Measurements from ENCODE around the gene GPAT2.
"Not testable (repeated sequence)": the region's sequence is repeated elsewhere in the genome, so short reads cannot be mapped to it uniquely, and the experiment has no call there.

GPAT2 gene

GRCh38 chr2:96064047-96064675 lies 29.4 kb upstream of the GPAT2 start:
- DNase-seq: not testable (repeated sequence)

GRCh38 chr2:96063116-96063899 lies 28.6 kb upstream of the GPAT2 start:
- DNase-seq: not testable (repeated sequence)

GRCh38 chr2:96062483-96062882 lies 27.8 kb upstream of the GPAT2 start:
- not testable (repeated sequence) for DNase-seq

DNA sequence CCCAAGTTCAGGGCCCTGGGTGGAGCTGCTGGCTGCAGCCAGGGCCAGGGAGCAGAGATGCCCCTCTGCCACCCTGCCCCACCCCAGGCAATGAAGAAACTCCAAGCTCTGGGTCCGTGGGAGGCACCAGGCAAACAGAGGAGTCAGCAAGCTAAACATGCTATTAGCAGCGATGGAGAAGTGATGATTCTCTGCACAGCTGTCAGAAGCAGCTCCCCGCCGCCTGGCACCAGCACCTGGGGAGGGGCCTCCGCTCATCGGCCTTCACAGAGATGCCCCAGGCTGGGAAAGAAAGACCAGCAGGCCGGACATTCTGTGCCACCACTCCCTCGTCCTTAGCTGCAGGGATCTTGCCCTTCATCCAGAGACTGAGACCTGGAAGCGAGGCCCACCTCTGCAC lies 27.2 kb upstream of the GPAT2 start:
- DNase-seq: not testable (repeated sequence)

DNA sequence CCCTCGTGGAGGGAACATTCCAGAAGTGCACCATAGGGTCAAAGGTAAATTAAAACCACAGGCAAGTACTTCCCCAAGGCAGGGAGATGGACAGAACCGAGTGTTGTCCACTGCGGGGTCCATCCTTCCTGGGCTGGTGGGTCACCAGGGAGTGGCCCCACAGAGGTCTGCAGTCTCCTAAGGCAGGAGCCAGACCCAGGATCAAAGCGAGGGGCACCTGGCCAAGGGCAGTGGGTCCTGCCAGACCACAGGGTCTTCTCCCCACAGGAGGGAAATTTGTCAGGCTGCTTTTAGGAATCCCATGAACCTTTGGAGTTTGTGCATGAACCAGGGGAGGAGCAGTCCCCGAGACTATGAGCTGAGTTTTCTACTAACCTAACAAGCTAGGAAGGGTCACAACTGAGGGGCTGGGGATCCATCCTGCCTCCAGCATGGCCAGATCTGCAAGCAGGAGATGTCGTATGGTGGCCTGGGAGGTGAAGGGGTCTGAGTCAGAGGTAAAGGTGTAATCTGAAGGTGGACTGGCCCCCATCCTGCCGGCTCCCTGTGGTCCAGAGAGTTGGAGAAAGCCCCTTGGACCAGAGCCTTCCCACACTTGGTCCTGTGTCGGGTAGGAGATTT lies 26.6 kb upstream of the GPAT2 start:
- not testable (repeated sequence) for DNase-seq

DNA sequence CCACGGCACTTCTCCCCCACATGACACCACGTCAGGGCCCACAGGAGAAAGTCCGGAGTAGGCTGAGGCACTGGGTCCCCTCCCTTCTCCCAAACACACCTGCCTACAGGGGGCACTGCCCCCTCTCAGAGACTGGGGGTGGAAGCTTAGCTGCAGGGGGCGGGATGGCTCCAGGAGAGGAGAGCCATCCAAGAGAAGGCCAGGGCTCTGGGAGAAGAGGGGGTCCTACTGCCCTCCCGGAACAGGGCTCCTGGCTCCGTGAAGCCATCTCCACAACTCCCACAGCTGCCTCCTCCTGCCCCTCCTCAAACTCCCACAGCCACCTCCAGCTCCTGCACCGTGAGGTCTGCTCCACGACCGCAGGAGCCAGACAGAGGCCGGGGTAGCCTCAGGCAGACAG lies 25.6 kb upstream of the GPAT2 start:
- not testable (repeated sequence) for DNase-seq

- DNase-seq: not testable (repeated sequence)
Observed at GRCh38 chr2:96059443-96059842, 24.7 kb upstream of the GPAT2 start.

- not testable (repeated sequence) for DNase-seq
Observed at GRCh38 chr2:96055830-96056229, 21.1 kb upstream of the GPAT2 start.

GRCh38 chr2:96054537-96054936 lies 19.8 kb upstream of the GPAT2 start:
- DNase-seq: not testable (repeated sequence)

- not testable (repeated sequence) for DNase-seq
Observed at GRCh38 chr2:96053385-96053784, 18.7 kb upstream of the GPAT2 start.

- not testable (repeated sequence) for DNase-seq
Observed at GRCh38 chr2:96052632-96053031, 17.9 kb upstream of the GPAT2 start.

DNA sequence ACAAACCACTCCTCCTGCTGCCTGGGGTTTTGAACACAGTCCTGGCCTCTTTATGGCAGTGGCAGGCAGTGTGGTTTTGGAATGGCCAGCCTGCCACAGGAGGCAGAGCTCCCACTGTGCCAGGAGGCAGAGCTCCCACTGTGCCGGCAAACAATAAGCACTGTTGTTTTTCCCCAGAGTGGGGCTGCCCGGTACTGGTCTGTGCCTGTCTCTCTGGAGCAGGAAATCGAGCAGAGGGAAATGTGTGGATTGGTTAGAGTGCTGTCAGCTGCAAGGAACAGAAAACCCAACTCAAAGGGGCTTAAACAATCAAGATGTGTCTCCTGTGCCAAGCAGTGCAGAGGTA lies 15.2 kb upstream of the GPAT2 start:
- not testable (repeated sequence) for DNase-seq

DNA sequence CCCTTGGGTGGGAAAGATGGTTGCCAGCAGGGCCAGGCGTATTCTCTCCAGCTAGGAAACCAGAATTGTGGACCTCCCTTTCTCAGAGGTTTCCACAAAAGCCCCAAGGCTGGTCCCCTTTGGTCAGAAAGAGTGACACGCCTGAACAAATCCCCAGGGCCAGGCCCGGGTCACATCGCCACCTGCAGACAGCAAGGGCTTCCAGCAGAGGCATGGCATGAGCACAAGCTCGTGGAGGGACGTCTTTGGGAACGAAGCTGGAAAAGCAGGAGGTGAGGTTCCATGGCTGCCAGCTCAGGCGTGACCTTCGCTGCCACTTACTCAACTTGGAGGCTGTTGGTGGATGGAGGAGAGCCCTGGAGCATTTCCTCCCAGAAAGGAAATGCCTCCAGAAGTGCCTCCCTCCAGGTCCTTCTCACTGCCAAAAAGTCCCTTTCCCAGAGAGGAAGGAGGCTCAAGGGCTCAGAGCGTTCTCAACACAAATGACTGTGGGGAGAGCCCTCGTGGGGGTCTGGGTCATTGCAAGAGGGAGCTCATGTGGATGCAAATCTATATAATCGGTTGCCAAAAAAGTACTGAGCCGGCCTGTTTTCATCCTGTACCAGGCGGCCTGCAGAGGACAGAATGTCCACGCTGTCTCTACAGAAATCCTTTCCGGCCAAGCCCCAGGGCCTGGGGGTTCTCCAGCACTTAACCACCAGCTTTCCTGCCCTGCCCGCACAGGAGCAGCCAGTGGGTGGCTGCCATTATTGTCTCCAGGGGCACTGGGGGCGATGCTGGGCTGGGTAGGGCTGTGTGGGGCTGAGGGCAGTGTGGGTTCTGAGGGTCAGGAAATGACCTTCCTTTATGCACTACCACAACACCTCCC lies 14.6 kb upstream of the GPAT2 start:
- not testable (repeated sequence) for DNase-seq

- not testable (repeated sequence) for DNase-seq
Observed at GRCh38 chr2:96035554-96035953, 838 bp upstream of the GPAT2 start.

DNA sequence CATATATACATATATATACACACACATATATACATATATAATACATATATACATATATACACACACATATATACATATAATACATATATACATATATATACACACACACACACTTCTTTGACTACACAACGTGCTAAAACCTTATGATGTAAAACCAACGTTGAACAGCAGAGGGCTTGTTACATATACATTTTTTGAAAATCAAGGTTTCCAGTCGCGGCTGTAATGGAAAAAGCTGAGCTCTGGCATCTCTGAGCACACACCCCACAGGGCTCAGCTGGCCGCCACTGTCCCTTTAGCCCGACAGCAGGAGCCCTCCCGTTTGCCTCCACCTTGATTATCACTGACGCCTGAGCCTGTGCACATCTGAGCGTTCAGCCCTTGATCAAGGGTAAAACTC lies 719 bp downstream of the GPAT2 start:
- DNase-seq: not testable (repeated sequence)

GRCh38 chr2:96027725-96028325 lies 6.9 kb downstream of the GPAT2 start:
- not testable (repeated sequence) for DNase-seq

GRCh38 chr2:96025755-96026154 lies 9.0 kb downstream of the GPAT2 start:
- not testable (repeated sequence) for DNase-seq

DNA sequence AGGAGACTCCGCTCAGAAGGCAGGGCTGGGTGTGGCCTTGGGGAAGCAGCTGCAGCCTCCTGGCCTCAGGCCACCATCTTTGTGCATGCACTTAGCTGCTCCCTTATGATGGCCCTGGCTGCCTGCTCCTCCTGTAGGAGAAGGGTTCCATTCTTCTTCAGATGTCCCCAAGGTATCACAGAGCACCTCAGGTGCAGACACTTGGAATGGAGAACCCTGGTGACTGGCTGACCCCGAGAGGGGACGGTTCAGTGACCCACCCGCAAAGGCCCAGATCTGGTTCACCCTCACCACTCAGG lies 9.6 kb downstream of the GPAT2 start:
- no peak for DNase-seq

- no peak for DNase-seq
Observed at GRCh38 chr2:96024336-96025193, 10.2 kb downstream of the GPAT2 start.

GRCh38 chr2:96023701-96024100 lies 11.0 kb downstream of the GPAT2 start:
- DNase-seq: not testable (repeated sequence)

DNA sequence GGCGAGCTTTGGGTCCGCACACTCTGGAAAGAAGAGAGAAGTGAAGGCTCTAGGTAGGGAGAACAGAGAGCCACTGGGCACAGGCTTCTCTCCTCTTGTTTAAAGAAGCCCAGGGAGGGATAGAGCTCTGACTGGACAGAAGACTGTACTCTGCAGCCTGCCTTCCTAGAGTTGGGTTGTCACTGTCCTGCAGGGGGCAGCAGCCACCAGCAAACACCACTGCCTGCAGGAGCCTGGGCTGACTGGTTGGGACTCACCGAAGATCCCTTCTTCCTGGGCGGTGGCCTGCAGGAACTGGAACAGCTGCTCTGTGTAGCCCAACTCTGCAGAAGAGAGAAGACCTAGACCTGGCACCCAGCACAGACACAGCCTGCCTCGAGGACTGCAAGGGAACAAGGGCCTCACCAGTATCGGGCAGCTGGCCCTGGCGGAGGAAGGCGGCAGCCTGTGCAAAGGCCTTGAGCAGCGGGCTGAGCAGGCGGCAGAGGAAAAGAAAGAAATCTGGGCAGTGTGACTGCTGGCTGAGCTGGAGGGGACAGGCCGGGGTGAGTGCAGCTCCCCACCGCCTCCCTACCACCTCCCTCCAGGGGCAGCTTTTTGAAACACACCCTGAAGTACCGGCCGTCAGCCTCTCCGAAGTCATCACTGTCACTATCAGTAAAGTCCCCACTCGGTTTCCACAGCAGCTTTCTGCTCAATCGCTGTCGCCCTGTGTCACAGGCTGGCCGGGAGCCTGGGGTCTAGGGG lies 11.8 kb downstream of the GPAT2 start:
- DNase-seq: not testable (repeated sequence)
